Transverse colon (tissue), 4 donors: ENCODE results near the gene NAALADL2.

Source experiments
- EP300 ChIP-seq: sonication (generic); formaldehyde crosslinking; IDR thresholded peaks from one replicate; pipeline ENCODE4 v1.6.1; 2017; ENCODE audit warnings: antibody characterized with exemption, low read depth
- POLR2A ChIP-seq: fragments of 450-650 bp; IDR thresholded peaks from one replicate; pipeline ENCODE4 v1.6.1; 2016; ENCODE audit warnings: antibody characterized with exemption, mild to moderate bottlenecking, moderate library complexity
- POLR2AphosphoS5 ChIP-seq, 3 donors: sonication (generic); formaldehyde crosslinking; IDR thresholded peaks; one replicate each; pipeline ENCODE4 v1.6.1; 2016; ENCODE audit warnings: antibody characterized with exemption in 3 of 3
- TF ChIP-seq, protein P1 (sequence below), 5 experiments: fragments of 200-600 bp in 3 of 5; fragments of 450-650 bp in 2 of 5; sonication (generic) in 3 of 5; IDR thresholded peaks; 1 replicate in 2 of 5; 2 replicates in 3 of 5; pipeline ENCODE4 v1.5.1; 2016 to 2017; ENCODE audit warnings: antibody characterized with exemption in 5 of 5, inconsistent platforms in 3 of 5, mild to moderate bottlenecking in 2 of 5, moderate library complexity in 1 of 5

DNA sequence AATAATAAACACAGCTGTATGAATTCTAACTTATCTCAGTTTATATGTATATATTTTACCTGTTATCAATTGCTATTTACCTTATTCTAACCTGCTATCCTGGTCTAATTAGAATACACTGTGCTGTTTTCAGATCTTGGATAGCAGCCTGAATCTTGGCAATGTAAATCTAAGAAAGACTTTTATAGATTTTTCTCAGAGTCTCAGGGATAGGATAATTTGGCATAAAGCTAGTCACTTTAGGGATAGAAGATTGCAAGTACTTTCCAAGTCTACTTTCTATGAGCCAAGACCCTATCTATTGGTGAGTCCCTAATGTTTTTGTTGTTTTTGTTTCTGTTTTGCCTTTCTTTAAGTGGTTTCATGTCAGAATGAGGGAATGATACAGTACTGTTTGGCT is 695.7 kb downstream of the NAALADL2 start:
- no peak for TF ChIP-seq POLR2A
- TF ChIP-seq, protein P1, sequence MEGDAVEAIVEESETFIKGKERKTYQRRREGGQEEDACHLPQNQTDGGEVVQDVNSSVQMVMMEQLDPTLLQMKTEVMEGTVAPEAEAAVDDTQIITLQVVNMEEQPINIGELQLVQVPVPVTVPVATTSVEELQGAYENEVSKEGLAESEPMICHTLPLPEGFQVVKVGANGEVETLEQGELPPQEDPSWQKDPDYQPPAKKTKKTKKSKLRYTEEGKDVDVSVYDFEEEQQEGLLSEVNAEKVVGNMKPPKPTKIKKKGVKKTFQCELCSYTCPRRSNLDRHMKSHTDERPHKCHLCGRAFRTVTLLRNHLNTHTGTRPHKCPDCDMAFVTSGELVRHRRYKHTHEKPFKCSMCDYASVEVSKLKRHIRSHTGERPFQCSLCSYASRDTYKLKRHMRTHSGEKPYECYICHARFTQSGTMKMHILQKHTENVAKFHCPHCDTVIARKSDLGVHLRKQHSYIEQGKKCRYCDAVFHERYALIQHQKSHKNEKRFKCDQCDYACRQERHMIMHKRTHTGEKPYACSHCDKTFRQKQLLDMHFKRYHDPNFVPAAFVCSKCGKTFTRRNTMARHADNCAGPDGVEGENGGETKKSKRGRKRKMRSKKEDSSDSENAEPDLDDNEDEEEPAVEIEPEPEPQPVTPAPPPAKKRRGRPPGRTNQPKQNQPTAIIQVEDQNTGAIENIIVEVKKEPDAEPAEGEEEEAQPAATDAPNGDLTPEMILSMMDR (IDR thresholded peaks at IDR 0.05): no peak
- TF ChIP-seq POLR2AphosphoS5 (IDR thresholded peaks at IDR 0.05): no peak
- TF ChIP-seq EP300: no peak
